Stimulated activated effector memory CD8-positive, alpha-beta T cell treated with anti-CD3 and anti-CD28 coated beads, Interleukin-12 subunit alpha, Interleukin-12 subunit beta, amount 100 ng/mL, for 72 hours (primary cell): Measurements from ENCODE around the gene B2M.
"Not testable (repeated sequence)": the region's sequence is repeated elsewhere in the genome, so short reads cannot be mapped to it uniquely, and the experiment has no call there.

ENCODE experiments used
- ATAC-seq: fragments of 150-1000 bp; cut with Tn5 transposase; 2 replicates; pipeline ENCODE4 v1.10.0; 2021
- DNase-seq, 2 donors: peaks; one replicate each; pipeline ENCODE4 v3.0.0; 2021 to 2022; ENCODE audit warnings: low spot score in 2 of 2
- H3K27ac Mint-ChIP-seq: one replicate; pipeline ENCODE4 v1.8.0; 2022; ENCODE audit warnings: mild to moderate bottlenecking, mixed read lengths
- H3K36me3 Mint-ChIP-seq: one replicate; pipeline ENCODE4 v1.8.0; 2022; ENCODE audit warnings: mild to moderate bottlenecking, mixed read lengths
- H3K4me1 Mint-ChIP-seq: one replicate; pipeline ENCODE4 v1.8.0; 2022; ENCODE audit warnings: mixed read lengths
- H3K4me3 Mint-ChIP-seq: one replicate; pipeline ENCODE4 v1.8.0; 2022; ENCODE audit warnings: mild to moderate bottlenecking, mixed read lengths
- H3K9me3 Mint-ChIP-seq: one replicate; pipeline ENCODE4 v1.8.0; 2022; ENCODE audit warnings: mixed read lengths

Gene B2M

GRCh38 chr15:44682809-44683682, 28.3 kb upstream of the B2M start:
- H3K36me3 Mint-ChIP-seq, result not testable (repeated sequence)
- peak; percentile 57 to 88 for DNase-seq
- H3K27ac Mint-ChIP-seq, result peak overlapping the region; percentile 69

GRCh38 chr15:44689318-44689717, 22.0 kb upstream of the B2M start:
- not testable (repeated sequence) for H3K36me3 Mint-ChIP-seq, ATAC-seq, H3K27ac Mint-ChIP-seq, H3K4me3 Mint-ChIP-seq, H3K9me3 Mint-ChIP-seq, DNase-seq
- H3K4me1 Mint-ChIP-seq, result peaks cover 35% of the 10 kb centered on the region

More at GRCh38 chr15:44682809-44683682, 28.3 kb upstream of the B2M start:
- Mint-ChIP-seq H3K4me1 (peaks cover 74% of the 10 kb centered on the region), H3K4me3 (peak overlapping the region; percentile 71), H3K9me3 (peaks cover 12% of the 10 kb centered on the region)
- peak; percentile 76 for ATAC-seq

- DNase-seq, H3K9me3 Mint-ChIP-seq, H3K4me3 Mint-ChIP-seq, H3K36me3 Mint-ChIP-seq: not testable (repeated sequence)
- peaks cover 30% of the 10 kb centered on the region for H3K4me1 Mint-ChIP-seq
- ATAC-seq, result peak; percentile 55
- peak overlapping the region; percentile 63 for H3K27ac Mint-ChIP-seq
Observed at GRCh38 chr15:44690245-44690644, 21.1 kb upstream of the B2M start.

GRCh38 chr15:44692659-44693058, 18.7 kb upstream of the B2M start:
- Mint-ChIP-seq H3K9me3 (peaks cover 1% of the 10 kb centered on the region), H3K4me3 (no peak overlapping the region), H3K4me1 (peaks cover 26% of the 10 kb centered on the region), H3K27ac (no peak overlapping the region), H3K36me3 (no peaks in the 10 kb centered on the region)
- DNase-seq (no peak), ATAC-seq (no peak)

- DNase-seq, result no peak
- Mint-ChIP-seq H3K4me1 (peaks cover 23% of the 10 kb centered on the region), H3K27ac (no peak overlapping the region)
Observed at GRCh38 chr15:44694416-44694815, 16.9 kb upstream of the B2M start.

GRCh38 chr15:44695294-44695693, 16.0 kb upstream of the B2M start:
- Mint-ChIP-seq H3K4me3 (no peak overlapping the region), H3K27ac (no peak overlapping the region), H3K9me3 (peaks cover 5% of the 10 kb centered on the region), H3K36me3 (no peaks in the 10 kb centered on the region), H3K4me1 (peaks cover 23% of the 10 kb centered on the region)
- no peak for ATAC-seq
- DNase-seq, result no peak

More at GRCh38 chr15:44694416-44694815, 16.9 kb upstream of the B2M start:
- H3K4me3 Mint-ChIP-seq, result no peak overlapping the region
- H3K9me3 Mint-ChIP-seq, result peaks cover 2% of the 10 kb centered on the region
- no peaks in the 10 kb centered on the region for H3K36me3 Mint-ChIP-seq
- no peak for ATAC-seq

- Mint-ChIP-seq H3K36me3 (no peaks in the 10 kb centered on the region), H3K4me3 (no peak overlapping the region), H3K4me1 (peaks cover 31% of the 10 kb centered on the region), H3K27ac (no peak overlapping the region), H3K9me3 (peaks cover 6% of the 10 kb centered on the region)
- DNase-seq (no peak), ATAC-seq (no peak)
Observed at GRCh38 chr15:44697014-44697413, 14.3 kb upstream of the B2M start.

GRCh38 chr15:44698641-44699040, 12.7 kb upstream of the B2M start:
- no peak overlapping the region for H3K27ac Mint-ChIP-seq
- H3K4me3 Mint-ChIP-seq, result no peak overlapping the region
- peaks cover 14% of the 10 kb centered on the region for H3K9me3 Mint-ChIP-seq
- DNase-seq (no peak), ATAC-seq (no peak)
- peaks cover 5% of the 10 kb centered on the region for H3K36me3 Mint-ChIP-seq
- H3K4me1 Mint-ChIP-seq, result peaks cover 31% of the 10 kb centered on the region

GRCh38 chr15:44700676-44701075, 10.6 kb upstream of the B2M start:
- ATAC-seq, result peak; percentile 82
- H3K27ac Mint-ChIP-seq, result not testable (repeated sequence)
- peaks cover 40% of the 10 kb centered on the region for H3K4me1 Mint-ChIP-seq

GRCh38 chr15:44705986-44706385, 5.3 kb upstream of the B2M start:
- Mint-ChIP-seq H3K4me3 (no peak overlapping the region), H3K36me3 (peaks cover 24% of the 10 kb centered on the region), H3K9me3 (peaks cover 9% of the 10 kb centered on the region), H3K27ac (no peak overlapping the region), H3K4me1 (peaks cover 40% of the 10 kb centered on the region)
- DNase-seq (no peak), ATAC-seq (no peak)

More at GRCh38 chr15:44700676-44701075, 10.6 kb upstream of the B2M start:
- peaks cover 14% of the 10 kb centered on the region for H3K9me3 Mint-ChIP-seq
- H3K36me3 Mint-ChIP-seq, DNase-seq, H3K4me3 Mint-ChIP-seq: not testable (repeated sequence)

- Mint-ChIP-seq H3K27ac (no peak overlapping the region), H3K36me3 (peaks cover 28% of the 10 kb centered on the region), H3K9me3 (peaks cover 9% of the 10 kb centered on the region), H3K4me3 (no peak overlapping the region), H3K4me1 (peaks cover 42% of the 10 kb centered on the region)
- no peak for DNase-seq
- ATAC-seq, result no peak
Observed at GRCh38 chr15:44706401-44706800, 4.9 kb upstream of the B2M start.

GRCh38 chr15:44706946-44707636, 4.2 kb upstream of the B2M start:
- Mint-ChIP-seq H3K27ac (no peak overlapping the region), H3K4me1 (peaks cover 46% of the 10 kb centered on the region), H3K9me3 (peaks cover 7% of the 10 kb centered on the region), H3K4me3 (no peak overlapping the region), H3K36me3 (peaks cover 35% of the 10 kb centered on the region)
- ATAC-seq (no peak), DNase-seq (no peak)

GRCh38 chr15:44710236-44711095, 851 bp upstream of the B2M start:
- peak overlapping the region; percentile 99 for H3K4me3 Mint-ChIP-seq
- ATAC-seq, result no peak
- peak in 1 of 2 donors; percentile 71 for DNase-seq
- H3K27ac Mint-ChIP-seq, result peak overlapping the region; percentile 100
- H3K4me1 Mint-ChIP-seq, result peaks cover 61% of the 10 kb centered on the region
- H3K9me3 Mint-ChIP-seq, result no peaks in the 10 kb centered on the region
- peaks cover 64% of the 10 kb centered on the region for H3K36me3 Mint-ChIP-seq

GRCh38 chr15:44711743-44712345, 527 bp downstream of the B2M start:
- H3K4me1 Mint-ChIP-seq, result peaks cover 65% of the 10 kb centered on the region
- no peaks in the 10 kb centered on the region for H3K9me3 Mint-ChIP-seq
- ATAC-seq, result peak; percentile 59
- H3K36me3 Mint-ChIP-seq, result peaks cover 78% of the 10 kb centered on the region
- DNase-seq, result peak; percentile 55 to 87
- H3K27ac Mint-ChIP-seq, result peak overlapping the region; percentile 100
- H3K4me3 Mint-ChIP-seq, result peak overlapping the region; percentile 99
